Left ventricle myocardium inferior (tissue), 1 donor: ENCODE measurements around the gene SERPINA5. TPM values are rescaled to one million over a fixed set of nuclear protein-coding genes. Genes with fewer than 3 reads are reported as not detected.

Experiments
- DNase-seq: peaks from one replicate; pipeline ENCODE4 v3.0.0-alpha.2; 2020
- H3K27ac ChIP-seq: fragments of 200-600 bp; replicated peaks from 2 replicates; pipeline ENCODE4 v1.8.0; 2021
- H3K27me3 ChIP-seq: fragments of 200-600 bp; 2 replicates; pipeline ENCODE4 v1.8.0; 2021; ENCODE audit warnings: low read depth
- H3K36me3 ChIP-seq: fragments of 200-600 bp; 2 replicates; pipeline ENCODE4 v1.8.0; 2021
- H3K4me1 ChIP-seq: fragments of 200-600 bp; 2 replicates; pipeline ENCODE4 v1.8.0; 2021
- H3K4me3 ChIP-seq: fragments of 200-600 bp; 2 replicates; pipeline ENCODE4 v1.8.0; 2021; ENCODE audit warnings: mild to moderate bottlenecking, moderate library complexity
- H3K9me3 ChIP-seq: fragments of 200-600 bp; replicated peaks from 2 replicates; pipeline ENCODE4 v1.8.0; 2021
- intact Hi-C: fragments of 100-400 bp; cut with micrococcal nuclease; formaldehyde crosslinking; loops from one replicate; pipeline ENCODE4 v1.11.0; 2022
- total RNA-seq: library from RNA; stranded (reverse); fragmentation: NEBNext Ultra II Directional; extraction: Animal tissue kit (Norgen Biotek cat#: 25700); gene quantifications from one replicate; pipeline ENCODE4 v1.2.1, GENCODE V29; 2021
- TF ChIP-seq, protein P1 (sequence below): fragments of 200-600 bp; IDR thresholded peaks from 2 replicates; pipeline ENCODE4 v1.8.0; 2021; ENCODE audit warnings: antibody characterized with exemption, mild to moderate bottlenecking, borderline replicate concordance
- donor health status: DM: no; HTN: yes; CAD: no; lungs with severe emphysema.

The SERPINA5 gene
- total RNA-seq, 1 donor from 2014 or later: 2.1 TPM

DNA sequence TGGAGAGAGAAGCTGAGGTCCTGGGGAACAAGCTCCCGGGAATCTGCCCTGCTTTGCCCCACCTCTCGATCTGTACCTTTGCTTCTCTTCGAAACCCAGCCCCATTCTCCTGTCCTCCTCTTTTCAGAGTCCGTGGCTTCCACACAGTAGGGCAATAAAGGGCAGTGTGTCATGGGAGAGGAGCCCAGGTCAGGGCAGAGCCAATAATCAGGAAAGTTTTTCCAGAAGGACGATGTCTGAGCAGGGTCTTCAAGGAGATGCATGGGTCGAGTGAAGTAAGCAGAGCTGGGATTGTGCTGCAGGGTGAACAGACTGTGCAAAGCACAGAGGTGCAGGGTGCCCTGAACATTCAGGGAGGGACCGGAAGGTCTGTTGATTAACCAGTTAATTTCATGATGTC lies 42.0 kb upstream of the SERPINA5 start:
- Histone ChIP-seq H3K27ac (no peak overlapping the region), H3K27me3 (peaks cover 66% of the 10 kb centered on the region), H3K9me3 (no peaks in the 10 kb centered on the region), H3K4me1 (peaks cover 9% of the 10 kb centered on the region), H3K4me3 (no peak overlapping the region), H3K36me3 (no peaks in the 10 kb centered on the region)
- no peak for DNase-seq
- intact Hi-C loops: no loop called here
- TF ChIP-seq, protein P1, sequence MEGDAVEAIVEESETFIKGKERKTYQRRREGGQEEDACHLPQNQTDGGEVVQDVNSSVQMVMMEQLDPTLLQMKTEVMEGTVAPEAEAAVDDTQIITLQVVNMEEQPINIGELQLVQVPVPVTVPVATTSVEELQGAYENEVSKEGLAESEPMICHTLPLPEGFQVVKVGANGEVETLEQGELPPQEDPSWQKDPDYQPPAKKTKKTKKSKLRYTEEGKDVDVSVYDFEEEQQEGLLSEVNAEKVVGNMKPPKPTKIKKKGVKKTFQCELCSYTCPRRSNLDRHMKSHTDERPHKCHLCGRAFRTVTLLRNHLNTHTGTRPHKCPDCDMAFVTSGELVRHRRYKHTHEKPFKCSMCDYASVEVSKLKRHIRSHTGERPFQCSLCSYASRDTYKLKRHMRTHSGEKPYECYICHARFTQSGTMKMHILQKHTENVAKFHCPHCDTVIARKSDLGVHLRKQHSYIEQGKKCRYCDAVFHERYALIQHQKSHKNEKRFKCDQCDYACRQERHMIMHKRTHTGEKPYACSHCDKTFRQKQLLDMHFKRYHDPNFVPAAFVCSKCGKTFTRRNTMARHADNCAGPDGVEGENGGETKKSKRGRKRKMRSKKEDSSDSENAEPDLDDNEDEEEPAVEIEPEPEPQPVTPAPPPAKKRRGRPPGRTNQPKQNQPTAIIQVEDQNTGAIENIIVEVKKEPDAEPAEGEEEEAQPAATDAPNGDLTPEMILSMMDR: no peak

DNA sequence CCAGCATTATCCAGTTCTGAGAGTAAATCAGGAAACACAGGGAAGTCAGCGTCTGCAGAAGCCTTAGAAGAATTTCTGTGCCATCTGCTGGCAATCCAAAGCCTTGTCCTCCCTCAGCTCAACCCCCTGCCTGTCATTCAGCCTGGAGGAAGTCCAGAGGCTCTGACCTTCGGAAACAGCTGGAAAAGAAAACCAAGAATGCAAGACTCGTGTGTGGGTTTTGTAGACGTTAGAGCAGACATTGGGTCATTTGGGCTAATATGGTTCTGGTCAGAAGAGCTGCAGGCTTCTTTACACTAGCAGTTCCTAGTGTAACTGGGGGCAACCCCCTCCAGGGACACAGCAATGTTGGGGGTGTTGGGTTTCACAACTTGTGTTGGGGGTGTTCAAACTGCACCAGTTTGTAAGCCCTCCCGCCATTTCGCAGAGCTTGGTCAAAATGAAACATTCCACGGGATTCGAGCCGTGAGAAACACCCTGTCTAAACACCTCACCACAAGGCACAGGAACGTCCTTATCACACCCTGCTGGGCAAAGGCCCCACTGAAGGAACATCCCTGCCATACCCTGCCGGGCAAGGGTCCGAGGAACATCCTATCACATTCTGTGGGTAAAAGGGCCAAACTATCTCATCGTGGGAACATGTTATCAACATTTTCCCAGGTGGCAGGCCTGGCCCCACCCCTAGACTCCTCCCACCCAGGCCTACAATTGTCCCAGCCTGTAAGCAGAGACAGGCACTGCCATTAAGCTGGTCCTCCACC lies 41.0 kb upstream of the SERPINA5 start:
- no peak overlapping the region for H3K27ac ChIP-seq
- peaks cover 66% of the 10 kb centered on the region for H3K27me3 ChIP-seq
- no peak for DNase-seq
- no peak overlapping the region for H3K4me3 ChIP-seq
- no peaks in the 10 kb centered on the region for H3K36me3 ChIP-seq
- intact Hi-C loops: no loop called here
- no peaks in the 10 kb centered on the region for H3K9me3 ChIP-seq
- H3K4me1 ChIP-seq: peaks cover 9% of the 10 kb centered on the region
- TF ChIP-seq, protein P1: no peak

DNA sequence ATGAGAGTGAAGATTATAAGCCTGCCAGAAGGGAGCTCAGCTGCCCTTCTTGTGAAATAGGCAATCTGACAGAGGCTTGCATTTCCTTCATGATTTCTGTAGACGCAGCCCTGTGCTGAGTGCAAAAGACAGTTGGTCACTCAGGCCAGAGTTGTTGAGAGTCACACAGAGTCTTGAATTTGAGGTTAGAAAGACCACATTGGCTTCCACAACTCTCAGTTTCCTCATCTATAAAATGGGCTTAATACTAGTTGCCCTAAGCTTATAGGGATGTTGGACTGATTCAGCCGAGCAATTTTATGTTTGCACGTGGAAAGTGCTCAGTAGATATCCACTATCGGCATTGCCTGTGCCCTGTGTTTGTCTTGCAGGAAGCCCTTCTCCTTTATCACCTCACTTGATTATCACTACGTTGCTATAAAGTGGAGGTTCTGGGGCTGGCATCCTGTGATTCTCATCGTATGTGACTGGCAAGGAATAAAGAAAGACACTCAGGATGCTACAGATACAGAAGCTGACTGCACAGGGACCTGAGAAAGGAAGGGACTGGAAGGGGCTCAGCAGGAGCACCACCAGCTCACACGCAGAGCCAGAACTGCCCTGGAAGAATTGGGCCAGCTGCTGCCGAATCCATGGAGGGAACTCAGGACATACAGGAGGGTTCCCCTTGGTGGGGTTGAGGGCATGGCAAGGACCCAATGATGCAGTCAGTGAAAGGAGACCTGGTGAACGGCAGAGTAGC lies 39.8 kb upstream of the SERPINA5 start:
- Histone ChIP-seq H3K36me3 (no peaks in the 10 kb centered on the region), H3K27me3 (peaks cover 66% of the 10 kb centered on the region), H3K4me3 (no peak overlapping the region), H3K9me3 (peaks cover 4% of the 10 kb centered on the region), H3K4me1 (peaks cover 9% of the 10 kb centered on the region), H3K27ac (no peak overlapping the region)
- no peak for DNase-seq
- intact Hi-C loops: no loop called here
- TF ChIP-seq, protein P1: no peak

DNA sequence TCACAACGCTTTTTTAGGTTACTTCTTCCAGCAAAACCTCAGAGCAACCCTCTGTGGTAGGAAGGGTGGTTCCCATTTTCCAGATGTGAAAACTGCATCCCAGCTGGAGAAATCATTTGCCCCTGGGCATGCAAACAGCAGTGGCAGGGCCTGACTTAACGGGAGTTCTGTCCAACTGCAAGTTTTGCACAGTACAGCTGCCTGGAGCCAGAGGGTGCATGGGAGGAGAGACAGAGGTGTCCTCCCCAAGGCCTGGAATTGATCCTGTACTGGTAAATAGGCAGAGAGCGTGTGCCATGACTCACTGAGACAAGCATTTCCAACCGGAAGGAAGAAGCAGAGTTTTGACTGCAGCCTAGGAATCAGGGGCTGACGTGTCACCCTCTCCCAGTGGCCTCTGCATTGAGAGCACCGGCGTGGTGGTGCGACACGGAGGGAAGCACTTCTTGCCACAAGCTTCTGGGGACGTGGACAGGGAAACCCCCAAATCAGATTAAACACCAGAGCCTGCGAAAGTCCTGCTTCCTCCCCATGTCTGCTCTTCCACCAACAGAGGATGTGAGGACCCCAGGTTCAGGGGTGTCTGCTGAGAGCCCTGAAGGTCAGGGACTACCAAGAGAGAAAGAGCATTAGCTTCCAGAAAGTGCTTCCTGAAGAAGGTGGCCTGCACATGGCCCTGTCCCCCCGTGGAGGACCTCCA lies 39.0 kb upstream of the SERPINA5 start:
- intact Hi-C loops: no loop called here
- DNase-seq: no peak
- Histone ChIP-seq H3K4me1 (peaks cover 9% of the 10 kb centered on the region), H3K27ac (no peak overlapping the region), H3K27me3 (peaks cover 66% of the 10 kb centered on the region), H3K9me3 (peaks cover 10% of the 10 kb centered on the region), H3K36me3 (no peaks in the 10 kb centered on the region), H3K4me3 (no peak overlapping the region)
- TF ChIP-seq, protein P1: no peak

DNA sequence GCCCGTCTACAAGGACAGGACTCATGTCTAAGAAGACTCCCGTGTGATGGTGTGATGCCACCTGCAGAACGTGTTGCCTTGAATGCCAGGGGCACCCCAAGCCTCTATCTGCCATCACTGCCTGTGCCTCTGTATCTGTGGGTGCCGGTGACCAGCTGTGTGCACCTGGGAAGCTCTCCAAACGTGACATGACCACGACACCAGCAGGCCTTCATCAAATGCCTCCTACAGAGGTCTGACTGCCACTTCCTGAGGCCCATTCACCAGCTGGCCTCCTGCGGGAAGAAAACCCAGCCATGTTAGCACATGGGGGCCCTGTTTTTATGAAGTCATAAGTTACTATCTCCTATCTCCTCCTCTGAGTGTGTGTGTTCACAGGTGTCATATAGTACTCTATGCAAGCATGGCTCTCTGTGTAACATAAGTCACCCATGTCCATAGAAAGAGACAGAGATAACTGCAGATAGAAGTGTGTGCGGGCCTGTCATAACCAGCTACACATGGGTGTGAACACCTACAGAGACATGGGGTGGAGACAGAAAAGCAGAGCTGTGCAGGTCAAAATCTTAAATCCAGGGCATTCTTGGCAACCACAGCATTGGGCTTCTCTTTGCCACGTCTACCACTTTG lies 38.3 kb upstream of the SERPINA5 start:
- no peak overlapping the region for H3K4me3 ChIP-seq
- H3K36me3 ChIP-seq: no peaks in the 10 kb centered on the region
- H3K27me3 ChIP-seq: peaks cover 61% of the 10 kb centered on the region
- TF ChIP-seq, protein P1: no peak
- H3K9me3 ChIP-seq: peaks cover 10% of the 10 kb centered on the region
- no peak overlapping the region for H3K27ac ChIP-seq
- no peak for DNase-seq
- intact Hi-C loops: no loop called here
- peaks cover 9% of the 10 kb centered on the region for H3K4me1 ChIP-seq
